Endometrium (tissue), 2 donors: ENCODE data around the gene RPRD1A.
A peak's percentile ranks its signal among the peaks of the same experiment; 100 is the strongest.
"Not testable (repeated sequence)": the region's sequence is repeated elsewhere in the genome, so short reads cannot be mapped to it uniquely, and the experiment has no call there.

Source experiments
- FAIRE-seq: peaks from 2 replicates; lab custom pipeline; 2012; peaks lifted over from hg19 to GRCh38; lab: Jason Lieb, UNC
- donor health status: control.
- donor health status: control.

Gene RPRD1A

GRCh38 chr18:36067055-36067957, at the start of gene RPRD1A:
Gene RPRD1A (minus strand): TSS chr18:36067559. CDS start chr18:36067404, 155 bp downstream.
- peak; percentile 83 for FAIRE-seq

- not testable (repeated sequence) for FAIRE-seq
Observed at GRCh38 chr18:36116771-36117170, 49.4 kb upstream of the RPRD1A start.

- FAIRE-seq, result no peak
Observed at GRCh38 chr18:36114738-36115137, 47.4 kb upstream of the RPRD1A start.

GRCh38 chr18:36114251-36114650, 46.9 kb upstream of the RPRD1A start:
- FAIRE-seq, result no peak

- FAIRE-seq, result no peak
Observed at GRCh38 chr18:36112302-36112701, 44.9 kb upstream of the RPRD1A start.

- no peak for FAIRE-seq
Observed at GRCh38 chr18:36109737-36110136, 42.4 kb upstream of the RPRD1A start.

- FAIRE-seq, result no peak
Observed at GRCh38 chr18:36108601-36109000, 41.2 kb upstream of the RPRD1A start.

GRCh38 chr18:36108196-36108595, 40.8 kb upstream of the RPRD1A start:
- FAIRE-seq, result no peak

- FAIRE-seq, result no peak
Observed at GRCh38 chr18:36107477-36107876, 40.1 kb upstream of the RPRD1A start.

- no peak for FAIRE-seq
Observed at GRCh38 chr18:36104749-36105148, 37.4 kb upstream of the RPRD1A start.

GRCh38 chr18:36101943-36102342, 34.6 kb upstream of the RPRD1A start:
- FAIRE-seq, result no peak

GRCh38 chr18:36099311-36099710, 32.0 kb upstream of the RPRD1A start:
- FAIRE-seq, result peak; percentile 94

- FAIRE-seq, result no peak
Observed at GRCh38 chr18:36096955-36097354, 29.6 kb upstream of the RPRD1A start.

GRCh38 chr18:36095936-36096519, 28.7 kb upstream of the RPRD1A start:
- peak; percentile 97 for FAIRE-seq

- FAIRE-seq, result no peak
Observed at GRCh38 chr18:36094431-36094830, 27.1 kb upstream of the RPRD1A start.

GRCh38 chr18:36092116-36092515, 24.8 kb upstream of the RPRD1A start:
- FAIRE-seq, result not testable (repeated sequence)

- FAIRE-seq, result no peak
Observed at GRCh38 chr18:36089001-36089400, 21.6 kb upstream of the RPRD1A start.

- FAIRE-seq, result no peak
Observed at GRCh38 chr18:36088256-36088655, 20.9 kb upstream of the RPRD1A start.

GRCh38 chr18:36086186-36086585, 18.8 kb upstream of the RPRD1A start:
- FAIRE-seq, result no peak

GRCh38 chr18:36085195-36085594, 17.8 kb upstream of the RPRD1A start:
- no peak for FAIRE-seq

GRCh38 chr18:36083729-36084128, 16.4 kb upstream of the RPRD1A start:
- no peak for FAIRE-seq

GRCh38 chr18:36081118-36081517, 13.8 kb upstream of the RPRD1A start:
- not testable (repeated sequence) for FAIRE-seq

- no peak for FAIRE-seq
Observed at GRCh38 chr18:36078751-36079529, 11.6 kb upstream of the RPRD1A start.
